WTC11 (cell line): ENCODE measurements around the gene SLIT3.

Experiments
- ATF1 ChIP-seq: sonication (generic); formaldehyde crosslinking; IDR thresholded peaks from 2 replicates; pipeline ENCODE4 v1.8.1; 2023; ENCODE audit warnings: mild to moderate bottlenecking, moderate library complexity, missing genetic modification reagents
- ATF3 ChIP-seq: sonication (generic); formaldehyde crosslinking; conservative IDR thresholded peaks from 2 replicates; pipeline ENCODE4 v1.8.1; 2022; ENCODE audit warnings: mild to moderate bottlenecking, missing genetic modification reagents
- CREB1 ChIP-seq: sonication (generic); formaldehyde crosslinking; IDR thresholded peaks from 2 replicates; pipeline ENCODE4 v1.8.0; 2023; ENCODE audit warnings: mild to moderate bottlenecking, missing genetic modification reagents
- CTCF ChIP-seq: fragments of 200-600 bp; IDR thresholded peaks from 2 replicates; pipeline ENCODE4 v1.8.0; 2022; ENCODE audit warnings: antibody characterized with exemption
- E2F1 ChIP-seq: sonication (generic); formaldehyde crosslinking; IDR thresholded peaks from 2 replicates; pipeline ENCODE4 v1.8.0; 2022; ENCODE audit warnings: mild to moderate bottlenecking, missing genetic modification reagents
- E2F5 ChIP-seq: sonication (generic); formaldehyde crosslinking; IDR thresholded peaks from 2 replicates; pipeline ENCODE4 v1.8.1; 2022; ENCODE audit warnings: mild to moderate bottlenecking, moderate library complexity, missing genetic modification reagents
- ELF4 ChIP-seq: sonication (generic); formaldehyde crosslinking; IDR thresholded peaks from 2 replicates; pipeline ENCODE4 v1.8.1; 2022; ENCODE audit warnings: low read depth, mild to moderate bottlenecking, moderate library complexity, missing genetic modification reagents
- FOXP1 ChIP-seq: sonication (generic); formaldehyde crosslinking; IDR thresholded peaks from 2 replicates; pipeline ENCODE4 v1.8.0; 2022; ENCODE audit warnings: missing genetic modification reagents, mild to moderate bottlenecking, moderate library complexity, borderline replicate concordance
- GABPB1 ChIP-seq: sonication (generic); formaldehyde crosslinking; IDR thresholded peaks from 2 replicates; pipeline ENCODE4 v1.8.1; 2023; ENCODE audit warnings: mild to moderate bottlenecking, missing genetic modification reagents
- IRF2 ChIP-seq: sonication (generic); formaldehyde crosslinking; IDR thresholded peaks from 2 replicates; pipeline ENCODE4 v1.8.0; 2022; ENCODE audit warnings: low read depth, missing genetic modification reagents, borderline replicate concordance
- NFYB ChIP-seq: sonication (generic); formaldehyde crosslinking; conservative IDR thresholded peaks from 2 replicates; pipeline ENCODE4 v1.8.0; 2022; ENCODE audit warnings: low read depth, missing genetic modification reagents
- NR2C2 ChIP-seq: sonication (generic); formaldehyde crosslinking; IDR thresholded peaks from 2 replicates; pipeline ENCODE4 v1.8.0; 2022; ENCODE audit warnings: mild to moderate bottlenecking, missing genetic modification reagents
- TEAD4 ChIP-seq: sonication (generic); formaldehyde crosslinking; IDR thresholded peaks from 2 replicates; pipeline ENCODE4 v1.8.0; 2022; ENCODE audit warnings: mild to moderate bottlenecking, missing genetic modification reagents
- ZNF423 ChIP-seq: fragments of 250-450 bp; sonication (Bioruptor Pico); IDR thresholded peaks from 2 replicates; pipeline ENCODE4 v2.1.2; 2022; ENCODE audit warnings: mild to moderate bottlenecking, moderate library complexity

- TF ChIP-seq E2F1 (no peak), CTCF (0 out of 2 replicates have a peak, but pooled peaks have one; percentile 22), E2F5 (no peak), ATF3 (CRISPR knock-in tag) (no peak), NR2C2 (CRISPR knock-in tag) (no peak), CREB1 (no peak), IRF2 (no peak), GABPB1 (no peak), NFYB (CRISPR knock-in tag) (no peak), ELF4 (CRISPR knock-in tag) (no peak), TEAD4 (CRISPR knock-in tag) (no peak), FOXP1 (no peak), ATF1 (no peak), ZNF423 (no peak)
Observed at GRCh38 chr5:169160405-169160901, 140.5 kb downstream of the SLIT3 start.
